Measurements from ENCODE around the gene KCNH2. TPM values are rescaled to one million over a fixed set of nuclear protein-coding genes. Genes with fewer than 3 reads are reported as not detected.

Gene KCNH2
- polyA plus RNA-seq, 3 donors = not detected

GRCh38 chr7:150900675-150901074, 77.4 kb downstream of the KCNH2 start:
- TF ChIP-seq CTCF (IDR thresholded peaks at IDR 0.05) = no peak
- Histone ChIP-seq H3K4me3 (replicated peaks in 1 of 3; ENCODE audit: low read depth in 2 of 3, low read length in 3 of 3) (no peak overlapping the region), H3K4me1 (ENCODE audit: control insufficient read depth in 1 of 2, insufficient read depth in 2 of 2, low read length in 2 of 2) (peaks cover 0 to 6% of the 10 kb centered on the region in 2 donors), H3K4me2 (replicated peaks; ENCODE audit: extremely low read depth, low read length, poor library complexity, severe bottlenecking) (no peak overlapping the region), H3K27me3 (ENCODE audit: control insufficient read depth in 2 of 2, insufficient read depth in 2 of 2, low read length in 2 of 2) (peaks cover 5 to 50% of the 10 kb centered on the region in 2 donors), H2AFZ (ENCODE audit: insufficient read depth, low read depth, low read length, poor library complexity, severe bottlenecking) (no peak overlapping the region), H3K36me3 (replicated peaks in 1 of 2; ENCODE audit: control insufficient read depth in 1 of 2, insufficient read depth in 2 of 2, low read length in 2 of 2) (no peaks in the 10 kb centered on the region), H3K9ac (ENCODE audit: insufficient read depth, low read length, poor library complexity, severe bottlenecking) (no peak overlapping the region), H4K20me1 (ENCODE audit: insufficient read depth, low read length) (no peaks in the 10 kb centered on the region), H3K79me2 (ENCODE audit: insufficient read depth, low read length) (no peaks in the 10 kb centered on the region), H3K9me3 (replicated peaks in 1 of 2; ENCODE audit: control insufficient read depth in 1 of 2, insufficient read depth in 1 of 2, low read length in 2 of 2) (no peaks in the 10 kb centered on the region), H3K27ac (ENCODE audit: low read depth in 1 of 2, low read length in 2 of 2) (no peak overlapping the region)
- peaks cover 0 to 4% (median 0%) of the 10 kb centered on the region in 7 donors for H3K9me3 Mint-ChIP-seq
- WGBS (ENCODE audit: insufficient coverage) = 94% methylated on average over 7 of the region's 8 CpGs
- H3K36me3 Mint-ChIP-seq = no peaks in the 10 kb centered on the region
- H3K27me3 Mint-ChIP-seq (ENCODE audit: low read depth in 3 of 3) = peaks cover 57 to 81% (median 64%) of the 10 kb centered on the region in 3 donors
- no peak for DNase-seq
- intact Hi-C loops (cut with micrococcal nuclease) = no loop called here
- no peak overlapping the region for H3K27ac Mint-ChIP-seq
- H3K4me1 Mint-ChIP-seq = peaks cover 10% of the 10 kb centered on the region
- peak overlapping the region in 1 of 2 donors; percentile 31 for H3K4me3 Mint-ChIP-seq

GRCh38 chr7:150898475-150899011, 79.6 kb downstream of the KCNH2 start:
- 7% methylated on average over 20 of the region's 22 CpGs for WGBS (ENCODE audit: insufficient coverage)
- Histone ChIP-seq H3K27me3 (ENCODE audit: control insufficient read depth in 2 of 2, insufficient read depth in 2 of 2, low read length in 2 of 2) (peaks cover 0 to 30% of the 10 kb centered on the region in 2 donors), H3K4me2 (replicated peaks; ENCODE audit: extremely low read depth, low read length, poor library complexity, severe bottlenecking) (no peak overlapping the region), H3K4me3 (replicated peaks in 1 of 3; ENCODE audit: low read depth in 2 of 3, low read length in 3 of 3) (no peak overlapping the region), H3K9ac (ENCODE audit: insufficient read depth, low read length, poor library complexity, severe bottlenecking) (no peak overlapping the region), H4K20me1 (ENCODE audit: insufficient read depth, low read length) (no peaks in the 10 kb centered on the region), H3K27ac (ENCODE audit: low read depth in 1 of 2, low read length in 2 of 2) (no peak overlapping the region), H3K9me3 (replicated peaks in 1 of 2; ENCODE audit: control insufficient read depth in 1 of 2, insufficient read depth in 1 of 2, low read length in 2 of 2) (peaks cover 0 to under 1% of the 10 kb centered on the region in 2 donors), H3K4me1 (ENCODE audit: control insufficient read depth in 1 of 2, insufficient read depth in 2 of 2, low read length in 2 of 2) (peaks cover 0 to 2% of the 10 kb centered on the region in 2 donors), H3K79me2 (ENCODE audit: insufficient read depth, low read length) (no peaks in the 10 kb centered on the region), H2AFZ (ENCODE audit: insufficient read depth, low read depth, low read length, poor library complexity, severe bottlenecking) (peak overlapping the region; percentile 48), H3K36me3 (replicated peaks in 1 of 2; ENCODE audit: control insufficient read depth in 1 of 2, insufficient read depth in 2 of 2, low read length in 2 of 2) (no peaks in the 10 kb centered on the region)
- peaks cover 7% of the 10 kb centered on the region for H3K4me1 Mint-ChIP-seq
- intact Hi-C loops (cut with micrococcal nuclease) = loop anchor here in 1 of 2 donors (10.0 kb wide), 1 partner anchor 216 kb away; no protein-coding TSS in a partner anchor
- H3K36me3 Mint-ChIP-seq = no peaks in the 10 kb centered on the region
- peaks cover 42 to 70% (median 49%) of the 10 kb centered on the region in 3 donors for H3K27me3 Mint-ChIP-seq (ENCODE audit: low read depth in 3 of 3)
- H3K27ac Mint-ChIP-seq = no peak overlapping the region
- H3K9me3 Mint-ChIP-seq = peaks cover 3 to 11% (median 8%) of the 10 kb centered on the region in 7 donors
- H3K4me3 Mint-ChIP-seq = peak overlapping the region in 1 of 2 donors; percentile 36
- TF ChIP-seq CTCF (IDR thresholded peaks at IDR 0.05) = peak; percentile 96
- peak; percentile 40 to 62 (median 44) for DNase-seq
